Activated T-helper 1 cell treated with anti-CD3 and anti-CD28 coated beads, Interleukin-12 subunit alpha, Interleukin-12 subunit beta, Interleukin-2, Interleukin-4 antibody, amounts not matched to agents 30 ng/mL and 10 ng/mL and 1 ng/mL, durations not matched to agents 14 hours and 24 hours and 36 hours (primary cell): ENCODE data around the gene PRKAR1B. TPM values are rescaled to one million over a fixed set of nuclear protein-coding genes. Genes with fewer than 3 reads are reported as not detected.

ENCODE experiments used
- DNase-seq: peaks from one replicate; pipeline ENCODE4 v3.0.0; 2021; ENCODE audit warnings: low spot score
- H3K27ac Mint-ChIP-seq: one replicate; pipeline ENCODE4 v1.8.0; 2021; ENCODE audit warnings: mild to moderate bottlenecking, mixed read lengths
- H3K27me3 Mint-ChIP-seq: one replicate; pipeline ENCODE4 v1.8.0; 2022; ENCODE audit warnings: mild to moderate bottlenecking, moderate library complexity, mixed read lengths; ENCODE audit not compliant: insufficient read depth
- H3K36me3 Mint-ChIP-seq: one replicate; pipeline ENCODE4 v1.8.0; 2021; ENCODE audit warnings: low read depth, mixed read lengths
- H3K4me1 Mint-ChIP-seq: one replicate; pipeline ENCODE4 v1.8.0; 2021; ENCODE audit warnings: low read depth, mixed read lengths
- H3K4me3 Mint-ChIP-seq: one replicate; pipeline ENCODE4 v1.8.0; 2021; ENCODE audit warnings: mild to moderate bottlenecking, moderate library complexity, mixed read lengths
- H3K9me3 Mint-ChIP-seq: one replicate; pipeline ENCODE4 v1.8.0; 2021; ENCODE audit warnings: mixed read lengths
- intact Hi-C: fragments of 100-400 bp; cut with micrococcal nuclease; formaldehyde crosslinking; loops from one replicate; pipeline ENCODE4 v1.15.1; 2024
- total RNA-seq: library from RNA; stranded (reverse); gene quantifications from 2 replicates; pipeline ENCODE4 v1.2.3, GENCODE V29; 2022

PRKAR1B gene
- total RNA-seq, 1 donor from 2014 or later, result 37.8 TPM

GRCh38 chr7:573933-574381 is 153.1 kb downstream of the PRKAR1B start:
- no peak overlapping the region for H3K27ac Mint-ChIP-seq

GRCh38 chr7:573269-573932 is 153.7 kb downstream of the PRKAR1B start:
- Mint-ChIP-seq H3K4me1 (no peaks in the 10 kb centered on the region), H3K27ac (no peak overlapping the region), H3K4me3 (no peak overlapping the region), H3K36me3 (no peaks in the 10 kb centered on the region), H3K9me3 (no peaks in the 10 kb centered on the region), H3K27me3 (no peaks in the 10 kb centered on the region)
- intact Hi-C loops, result no loop called here
- DNase-seq, result no peak

More at GRCh38 chr7:573933-574381, 153.1 kb downstream of the PRKAR1B start:
- no peaks in the 10 kb centered on the region for H3K4me1 Mint-ChIP-seq
- H3K9me3 Mint-ChIP-seq, result no peaks in the 10 kb centered on the region
- H3K36me3 Mint-ChIP-seq, result no peaks in the 10 kb centered on the region
- intact Hi-C loops, result no loop called here
- H3K27me3 Mint-ChIP-seq, result no peaks in the 10 kb centered on the region
- no peak overlapping the region for H3K4me3 Mint-ChIP-seq
- no peak for DNase-seq

GRCh38 chr7:572416-573268 is 154.4 kb downstream of the PRKAR1B start:
- Mint-ChIP-seq H3K9me3 (no peaks in the 10 kb centered on the region), H3K4me1 (no peaks in the 10 kb centered on the region), H3K27ac (no peak overlapping the region), H3K4me3 (no peak overlapping the region), H3K36me3 (no peaks in the 10 kb centered on the region), H3K27me3 (no peaks in the 10 kb centered on the region)
- intact Hi-C loops, result no loop called here
- DNase-seq, result no peak

- DNase-seq, result no peak
- Mint-ChIP-seq H3K4me3 (no peak overlapping the region), H3K36me3 (no peaks in the 10 kb centered on the region), H3K4me1 (no peaks in the 10 kb centered on the region), H3K9me3 (no peaks in the 10 kb centered on the region), H3K27me3 (no peaks in the 10 kb centered on the region), H3K27ac (no peak overlapping the region)
- intact Hi-C loops, result no loop called here
Measured at GRCh38 chr7:571718-572415, 155.2 kb downstream of the PRKAR1B start.

GRCh38 chr7:571096-571717 is 155.9 kb downstream of the PRKAR1B start:
- Mint-ChIP-seq H3K4me3 (no peak overlapping the region), H3K27ac (no peak overlapping the region), H3K27me3 (no peaks in the 10 kb centered on the region), H3K4me1 (no peaks in the 10 kb centered on the region), H3K36me3 (no peaks in the 10 kb centered on the region), H3K9me3 (no peaks in the 10 kb centered on the region)
- intact Hi-C loops, result no loop called here
- no peak for DNase-seq

GRCh38 chr7:570801-571070 is 156.3 kb downstream of the PRKAR1B start:
- Mint-ChIP-seq H3K9me3 (no peaks in the 10 kb centered on the region), H3K36me3 (no peaks in the 10 kb centered on the region), H3K4me3 (no peak overlapping the region), H3K4me1 (no peaks in the 10 kb centered on the region), H3K27ac (no peak overlapping the region), H3K27me3 (no peaks in the 10 kb centered on the region)
- intact Hi-C loops, result no loop called here
- DNase-seq, result no peak

- H3K36me3 Mint-ChIP-seq, result no peaks in the 10 kb centered on the region
- no peak overlapping the region for H3K27ac Mint-ChIP-seq
- no peaks in the 10 kb centered on the region for H3K27me3 Mint-ChIP-seq
- intact Hi-C loops, result loop anchor here (10.0 kb wide), 1 partner anchor 115 kb away; no protein-coding TSS in a partner anchor
- no peaks in the 10 kb centered on the region for H3K4me1 Mint-ChIP-seq
- no peaks in the 10 kb centered on the region for H3K9me3 Mint-ChIP-seq
- H3K4me3 Mint-ChIP-seq, result no peak overlapping the region
- DNase-seq, result no peak
Measured at GRCh38 chr7:569996-570800, 156.9 kb downstream of the PRKAR1B start.

GRCh38 chr7:569071-569855 is 157.8 kb downstream of the PRKAR1B start:
- Mint-ChIP-seq H3K4me1 (no peaks in the 10 kb centered on the region), H3K4me3 (no peak overlapping the region), H3K9me3 (no peaks in the 10 kb centered on the region), H3K27me3 (no peaks in the 10 kb centered on the region), H3K27ac (no peak overlapping the region), H3K36me3 (no peaks in the 10 kb centered on the region)
- intact Hi-C loops, result loop anchor here (10.0 kb wide), 1 partner anchor 114 kb away; no protein-coding TSS in a partner anchor
- no peak for DNase-seq

- intact Hi-C loops, result loop anchor here (10.0 kb wide), 1 partner anchor 113 kb away; no protein-coding TSS in a partner anchor
- Mint-ChIP-seq H3K4me3 (no peak overlapping the region), H3K27me3 (no peaks in the 10 kb centered on the region), H3K36me3 (no peaks in the 10 kb centered on the region), H3K9me3 (no peaks in the 10 kb centered on the region), H3K27ac (no peak overlapping the region), H3K4me1 (no peaks in the 10 kb centered on the region)
- DNase-seq, result no peak
Measured at GRCh38 chr7:568031-568951, 158.8 kb downstream of the PRKAR1B start.

- no peaks in the 10 kb centered on the region for H3K27me3 Mint-ChIP-seq
- H3K27ac Mint-ChIP-seq, result no peak overlapping the region
- no peak for DNase-seq
- no peaks in the 10 kb centered on the region for H3K36me3 Mint-ChIP-seq
- peaks cover 4% of the 10 kb centered on the region for H3K4me1 Mint-ChIP-seq
- intact Hi-C loops, result loop anchor here (10.0 kb wide), 1 partner anchor 113 kb away; no protein-coding TSS in a partner anchor
- H3K9me3 Mint-ChIP-seq, result no peaks in the 10 kb centered on the region
- no peak overlapping the region for H3K4me3 Mint-ChIP-seq
Measured at GRCh38 chr7:567305-567883, 159.7 kb downstream of the PRKAR1B start.
